Stimulated activated naive CD8-positive, alpha-beta T cell treated with anti-CD3 and anti-CD28 coated beads, Interleukin-15, Interleukin-2, amounts not matched to agents 100 ng/mL and 50 ng/mL, for 24 hours (primary cell): ENCODE measurements around the gene LIMD2.
A peak's percentile ranks its signal among the peaks of the same experiment; 100 is the strongest.

Source experiments
- H3K27ac Mint-ChIP-seq: one replicate; pipeline ENCODE4 v1.8.0; 2021; ENCODE audit warnings: mild to moderate bottlenecking, mixed read lengths
- H3K27me3 Mint-ChIP-seq: one replicate; pipeline ENCODE4 v1.8.0; 2021; ENCODE audit warnings: mixed read lengths
- H3K36me3 Mint-ChIP-seq: one replicate; pipeline ENCODE4 v1.8.0; 2021; ENCODE audit warnings: low read depth, mixed read lengths
- H3K4me1 Mint-ChIP-seq: one replicate; pipeline ENCODE4 v1.8.0; 2021; ENCODE audit warnings: low read depth, mixed read lengths
- H3K4me3 Mint-ChIP-seq: one replicate; pipeline ENCODE4 v1.8.0; 2021; ENCODE audit warnings: mild to moderate bottlenecking, mixed read lengths
- H3K9me3 Mint-ChIP-seq: one replicate; pipeline ENCODE4 v1.8.0; 2021; ENCODE audit warnings: mixed read lengths

The LIMD2 gene

GRCh38 chr17:63694950-63695773 lies 4.8 kb downstream of the LIMD2 start:
- Mint-ChIP-seq H3K9me3 (no peaks in the 10 kb centered on the region), H3K27ac (peak overlapping the region; percentile 59), H3K4me1 (peaks cover 58% of the 10 kb centered on the region), H3K27me3 (no peaks in the 10 kb centered on the region), H3K4me3 (no peak overlapping the region), H3K36me3 (peaks cover 24% of the 10 kb centered on the region)

DNA sequence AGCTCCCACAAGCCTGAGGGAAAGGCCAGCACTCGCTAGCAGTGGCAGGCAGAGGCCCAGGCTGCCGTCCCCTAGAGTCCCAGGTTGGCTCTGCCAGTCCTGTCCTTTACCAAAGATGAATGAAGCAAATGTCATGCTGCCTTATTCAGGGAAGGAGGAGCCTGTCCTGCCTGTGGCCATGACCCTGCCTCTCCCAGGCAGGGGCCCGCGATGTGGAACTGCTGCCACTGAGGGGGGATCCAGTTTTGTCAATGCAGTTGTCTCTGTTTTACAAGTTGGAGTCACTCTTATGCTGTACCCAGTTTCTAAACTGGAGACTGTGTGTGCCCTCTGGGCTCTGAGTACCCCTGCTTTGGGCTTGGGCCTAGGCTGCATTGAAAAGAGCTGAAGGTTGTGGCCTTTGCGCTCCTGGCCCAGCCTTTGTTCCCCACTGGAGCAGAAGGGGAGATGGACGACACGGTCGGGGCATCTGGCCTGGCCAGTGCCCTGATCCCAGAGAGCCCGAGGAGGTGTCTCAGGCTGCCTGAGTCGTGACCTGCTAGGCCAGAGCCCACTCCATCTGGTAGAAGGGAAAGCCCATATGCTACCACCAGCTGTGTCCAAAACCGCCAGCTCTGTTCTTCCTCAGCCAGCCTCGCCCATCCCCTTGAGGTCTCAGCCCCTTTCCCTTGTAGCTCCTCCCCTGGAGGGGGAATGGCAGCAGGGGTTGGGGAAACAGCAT lies 5.5 kb downstream of the LIMD2 start:
- Mint-ChIP-seq H3K36me3 (peaks cover 24% of the 10 kb centered on the region), H3K9me3 (no peaks in the 10 kb centered on the region), H3K4me3 (no peak overlapping the region), H3K27me3 (no peaks in the 10 kb centered on the region), H3K27ac (peak overlapping the region; percentile 52), H3K4me1 (peaks cover 58% of the 10 kb centered on the region)

DNA sequence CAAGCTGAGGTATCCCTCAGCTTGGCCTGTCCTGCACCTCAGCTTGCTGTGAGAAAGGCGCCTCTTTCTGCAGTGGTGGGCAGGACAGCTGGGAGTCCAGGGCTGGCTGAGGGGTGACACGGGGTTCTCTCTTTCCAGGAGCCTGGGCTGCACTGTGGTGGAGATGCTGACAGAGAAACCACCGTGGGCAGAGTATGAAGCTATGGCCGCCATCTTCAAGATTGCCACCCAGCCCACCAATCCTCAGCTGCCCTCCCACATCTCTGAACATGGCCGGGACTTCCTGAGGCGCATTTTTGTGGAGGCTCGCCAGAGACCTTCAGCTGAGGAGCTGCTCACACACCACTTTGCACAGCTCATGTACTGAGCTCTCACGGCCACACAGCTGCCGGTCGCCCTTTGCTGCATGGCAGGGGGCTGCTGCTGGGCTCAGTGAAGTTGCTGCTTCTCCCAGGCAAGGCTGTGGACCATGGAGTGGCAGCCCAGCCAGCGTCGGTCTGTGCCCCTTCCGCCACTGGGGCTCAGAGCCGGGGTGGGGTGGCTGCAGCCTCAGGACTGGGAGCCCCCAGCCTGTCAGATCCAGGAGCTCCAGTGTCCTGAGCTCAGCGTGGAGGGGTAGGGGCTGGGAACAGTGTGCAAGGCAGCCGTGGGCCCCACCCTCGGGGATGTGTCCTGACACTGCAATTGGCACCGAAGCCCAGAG lies 6.4 kb downstream of the LIMD2 start:
- no peak overlapping the region for H3K4me3 Mint-ChIP-seq
- peaks cover 61% of the 10 kb centered on the region for H3K4me1 Mint-ChIP-seq
- H3K27ac Mint-ChIP-seq = peak overlapping the region; percentile 4
- H3K9me3 Mint-ChIP-seq = no peaks in the 10 kb centered on the region
- H3K27me3 Mint-ChIP-seq = no peaks in the 10 kb centered on the region
- peaks cover 24% of the 10 kb centered on the region for H3K36me3 Mint-ChIP-seq

DNA sequence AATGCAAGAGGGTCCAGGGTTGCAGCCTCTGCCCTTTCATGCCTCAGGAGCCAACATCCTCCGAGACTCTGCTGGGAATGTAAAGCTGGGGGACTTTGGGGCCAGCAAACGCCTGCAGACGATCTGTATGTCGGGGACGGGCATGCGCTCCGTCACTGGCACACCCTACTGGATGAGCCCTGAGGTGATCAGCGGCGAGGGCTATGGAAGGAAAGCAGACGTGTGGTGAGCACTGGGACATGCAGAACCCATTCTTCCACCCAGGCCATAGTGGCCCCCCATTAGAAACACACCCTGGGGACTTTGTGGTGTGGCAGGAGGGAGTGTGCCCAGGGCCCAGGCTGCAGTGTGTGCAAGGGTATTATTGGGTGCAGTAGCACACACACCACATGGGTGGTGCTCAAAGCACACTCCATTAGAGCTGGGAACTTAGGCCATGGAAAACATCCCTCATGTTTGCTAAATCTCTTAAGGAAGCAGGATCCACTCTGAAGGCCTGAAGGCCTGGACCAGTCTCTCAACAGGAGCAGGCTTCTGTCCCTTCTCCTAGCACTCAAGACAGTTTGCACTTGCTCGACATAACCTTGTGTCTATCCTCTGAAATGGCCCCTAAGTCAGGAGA lies 7.6 kb downstream of the LIMD2 start:
- no peak overlapping the region for H3K4me3 Mint-ChIP-seq
- H3K27ac Mint-ChIP-seq = no peak overlapping the region
- H3K27me3 Mint-ChIP-seq = no peaks in the 10 kb centered on the region
- no peaks in the 10 kb centered on the region for H3K9me3 Mint-ChIP-seq
- H3K36me3 Mint-ChIP-seq = peaks cover 20% of the 10 kb centered on the region
- peaks cover 57% of the 10 kb centered on the region for H3K4me1 Mint-ChIP-seq

GRCh38 chr17:63689479-63689878 lies 10.4 kb downstream of the LIMD2 start:
- Mint-ChIP-seq H3K4me3 (no peak overlapping the region), H3K27ac (no peak overlapping the region), H3K27me3 (no peaks in the 10 kb centered on the region), H3K4me1 (peaks cover 41% of the 10 kb centered on the region), H3K36me3 (peaks cover 12% of the 10 kb centered on the region), H3K9me3 (no peaks in the 10 kb centered on the region)

DNA sequence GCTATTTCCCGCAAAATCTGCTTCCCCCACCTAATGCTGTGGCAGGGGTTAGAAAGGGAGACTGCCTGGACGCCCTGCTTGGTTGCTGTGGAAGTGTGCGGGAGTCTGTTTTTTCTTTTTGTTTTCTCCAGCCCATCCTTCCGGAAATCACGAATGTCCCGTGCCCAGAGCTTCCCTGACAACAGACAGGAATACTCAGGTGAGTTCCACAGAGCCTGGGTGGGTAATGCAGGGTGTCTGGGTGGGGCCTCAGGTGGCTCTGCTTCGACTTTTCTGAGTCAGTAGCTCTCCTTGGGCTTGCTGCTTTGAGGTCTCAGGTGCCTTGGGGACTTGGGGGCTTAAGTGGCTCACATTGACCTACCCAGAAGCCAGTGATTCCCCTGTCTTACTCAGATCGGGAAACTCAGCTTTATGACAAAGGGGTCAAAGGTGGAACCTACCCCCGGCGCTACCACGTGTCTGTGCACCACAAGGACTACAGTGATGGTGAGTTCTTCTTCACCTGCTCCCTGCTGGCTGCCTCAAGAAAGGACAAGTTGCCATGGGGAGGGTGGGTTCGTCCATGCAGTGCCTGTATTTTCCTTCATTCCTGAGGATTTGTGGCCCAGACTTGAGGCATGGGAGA lies 11.4 kb downstream of the LIMD2 start:
- Mint-ChIP-seq H3K9me3 (no peaks in the 10 kb centered on the region), H3K4me3 (no peak overlapping the region), H3K36me3 (peaks cover 16% of the 10 kb centered on the region), H3K27ac (no peak overlapping the region), H3K4me1 (peaks cover 32% of the 10 kb centered on the region), H3K27me3 (no peaks in the 10 kb centered on the region)

- no peak overlapping the region for H3K4me3 Mint-ChIP-seq
- no peaks in the 10 kb centered on the region for H3K27me3 Mint-ChIP-seq
- no peaks in the 10 kb centered on the region for H3K9me3 Mint-ChIP-seq
- peaks cover 29% of the 10 kb centered on the region for H3K36me3 Mint-ChIP-seq
- H3K4me1 Mint-ChIP-seq = peaks cover 23% of the 10 kb centered on the region
- H3K27ac Mint-ChIP-seq = peak overlapping the region; percentile 93
These were observed 13.7 kb downstream of the LIMD2 start for GRCh38 chr17:63686138-63686685.

DNA sequence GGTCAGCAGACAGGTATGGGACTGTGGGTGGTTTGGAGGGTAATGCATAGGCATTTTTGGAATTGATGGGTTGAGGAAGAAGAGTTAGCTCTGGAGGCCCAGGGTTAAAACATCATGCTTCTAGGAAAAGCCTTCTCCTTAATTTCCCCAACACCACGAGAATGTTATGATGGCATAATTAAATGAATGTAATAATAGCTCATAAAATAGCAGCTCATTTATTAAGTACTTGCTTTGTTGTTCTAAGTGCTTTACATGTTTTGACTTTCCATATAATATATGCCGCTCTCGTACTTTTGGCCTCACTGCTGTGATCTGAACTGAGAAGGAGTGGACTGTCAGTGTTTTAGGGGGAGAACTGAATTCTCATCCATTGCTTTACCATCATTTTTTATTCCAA lies 14.3 kb downstream of the LIMD2 start:
- Mint-ChIP-seq H3K27ac (peak overlapping the region; percentile 93), H3K27me3 (no peaks in the 10 kb centered on the region), H3K9me3 (no peaks in the 10 kb centered on the region), H3K4me1 (peaks cover 23% of the 10 kb centered on the region), H3K4me3 (no peak overlapping the region), H3K36me3 (peaks cover 32% of the 10 kb centered on the region)

DNA sequence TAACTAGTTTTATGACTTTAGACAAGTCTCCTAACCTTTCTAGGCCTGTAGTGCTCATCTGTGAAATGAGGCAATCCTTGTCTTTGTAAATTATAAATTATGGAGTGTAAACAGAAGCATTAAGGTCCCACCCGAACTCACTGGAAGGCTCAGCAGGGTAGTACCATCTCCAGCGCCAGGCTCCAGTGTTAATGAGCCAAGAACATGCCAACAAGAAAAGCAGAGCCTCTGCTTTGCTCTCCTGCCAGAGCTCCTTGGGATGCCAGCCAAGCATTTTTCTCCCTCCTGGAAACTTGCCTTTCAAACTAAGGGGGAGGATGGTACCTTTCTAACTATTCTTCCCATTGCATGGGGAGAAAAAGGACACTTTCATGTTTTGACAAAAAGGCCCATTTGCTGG lies 14.9 kb downstream of the LIMD2 start:
- no peak overlapping the region for H3K4me3 Mint-ChIP-seq
- peaks cover 36% of the 10 kb centered on the region for H3K36me3 Mint-ChIP-seq
- H3K27me3 Mint-ChIP-seq = no peaks in the 10 kb centered on the region
- H3K4me1 Mint-ChIP-seq = peaks cover 23% of the 10 kb centered on the region
- H3K9me3 Mint-ChIP-seq = no peaks in the 10 kb centered on the region
- H3K27ac Mint-ChIP-seq = no peak overlapping the region

DNA sequence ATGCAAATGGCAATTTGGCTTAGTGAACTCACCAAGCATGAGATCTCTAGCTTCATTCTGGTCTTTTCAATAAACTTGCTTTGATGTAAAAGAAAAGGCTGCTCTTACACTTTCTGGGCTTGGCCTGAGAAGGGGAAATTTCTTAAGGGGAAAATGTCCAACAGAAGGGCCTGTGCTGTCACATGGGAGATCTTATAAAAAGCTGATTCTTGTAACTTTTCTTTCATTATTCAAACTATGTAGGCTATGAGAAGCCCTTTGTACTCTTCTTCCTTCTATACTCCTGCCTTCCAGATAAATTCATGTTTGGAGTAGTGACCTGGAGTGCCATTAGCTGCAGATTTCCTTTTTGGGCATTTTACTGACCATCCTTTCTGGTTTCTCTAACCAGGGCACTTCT lies 16.9 kb downstream of the LIMD2 start:
- H3K4me3 Mint-ChIP-seq = no peak overlapping the region
- H3K27ac Mint-ChIP-seq = no peak overlapping the region
- peaks cover 13% of the 10 kb centered on the region for H3K4me1 Mint-ChIP-seq
- H3K36me3 Mint-ChIP-seq = peaks cover 37% of the 10 kb centered on the region
- H3K9me3 Mint-ChIP-seq = no peaks in the 10 kb centered on the region
- no peaks in the 10 kb centered on the region for H3K27me3 Mint-ChIP-seq

- H3K36me3 Mint-ChIP-seq = peaks cover 36% of the 10 kb centered on the region
- H3K4me1 Mint-ChIP-seq = peaks cover 12% of the 10 kb centered on the region
- no peak overlapping the region for H3K27ac Mint-ChIP-seq
These were observed 17.5 kb downstream of the LIMD2 start for GRCh38 chr17:63682441-63682840.

DNA sequence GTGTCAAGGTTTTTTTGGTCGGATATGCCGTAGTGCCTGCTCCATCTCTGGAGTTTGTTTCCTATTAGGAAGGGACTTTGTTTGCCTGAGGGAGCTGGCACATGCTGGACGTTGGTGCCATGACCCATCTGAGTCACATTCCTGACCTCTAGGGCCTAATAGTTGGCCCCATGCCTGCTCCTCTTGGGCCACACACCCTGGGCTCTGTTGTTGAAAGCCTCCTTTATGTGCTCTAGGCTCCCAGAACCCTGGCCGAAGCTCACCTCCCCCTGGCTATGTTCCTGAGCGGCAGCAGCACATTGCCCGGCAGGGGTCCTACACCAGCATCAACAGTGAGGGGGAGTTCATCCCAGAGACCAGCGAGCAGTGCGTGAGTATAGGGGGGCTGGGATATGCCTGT lies 18.4 kb downstream of the LIMD2 start:
- H3K36me3 Mint-ChIP-seq = peaks cover 42% of the 10 kb centered on the region
- H3K27ac Mint-ChIP-seq = no peak overlapping the region
- peaks cover 9% of the 10 kb centered on the region for H3K4me1 Mint-ChIP-seq
- H3K9me3 Mint-ChIP-seq = no peaks in the 10 kb centered on the region
- no peak overlapping the region for H3K4me3 Mint-ChIP-seq
- H3K27me3 Mint-ChIP-seq = no peaks in the 10 kb centered on the region

More at GRCh38 chr17:63682441-63682840, 17.5 kb downstream of the LIMD2 start:
- no peak overlapping the region for H3K4me3 Mint-ChIP-seq
- no peaks in the 10 kb centered on the region for H3K27me3 Mint-ChIP-seq
- H3K9me3 Mint-ChIP-seq = no peaks in the 10 kb centered on the region

DNA sequence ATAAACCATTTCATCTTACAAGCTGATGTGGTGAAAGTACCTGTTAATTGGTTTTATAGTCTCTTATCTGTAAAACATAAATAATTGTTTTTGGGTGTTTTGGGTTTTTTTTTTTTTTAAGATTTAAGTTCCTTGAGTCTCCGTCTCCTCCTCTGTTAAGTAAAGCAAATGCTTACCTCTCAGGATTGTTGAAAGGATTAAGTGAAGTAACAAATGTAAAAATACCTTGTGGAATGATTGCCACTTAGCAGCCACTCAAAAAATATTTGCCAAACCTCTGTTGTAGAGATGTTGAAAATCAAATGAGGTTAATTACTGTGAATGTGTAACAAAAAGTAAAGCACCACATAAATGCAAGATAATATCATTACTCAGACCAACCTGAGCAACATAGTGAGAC lies 19.2 kb downstream of the LIMD2 start:
- Mint-ChIP-seq H3K36me3 (peaks cover 36% of the 10 kb centered on the region), H3K4me1 (peaks cover 6% of the 10 kb centered on the region), H3K27ac (no peak overlapping the region), H3K9me3 (no peaks in the 10 kb centered on the region), H3K4me3 (no peak overlapping the region), H3K27me3 (no peaks in the 10 kb centered on the region)

- Mint-ChIP-seq H3K27me3 (no peaks in the 10 kb centered on the region), H3K4me3 (no peak overlapping the region), H3K36me3 (peaks cover 37% of the 10 kb centered on the region), H3K27ac (no peak overlapping the region), H3K4me1 (peaks cover 6% of the 10 kb centered on the region), H3K9me3 (no peaks in the 10 kb centered on the region)
These were observed 20.7 kb downstream of the LIMD2 start for GRCh38 chr17:63679214-63679613.
